Measurements from ENCODE around the gene TACC2.
A peak's percentile ranks its signal among the peaks of the same experiment; 100 is the strongest.

TACC2 gene

GRCh38 chr10:122236690-122237306 lies 247.8 kb downstream of the TACC2 start:
- peak; percentile 64 to 73 for DNase-seq

GRCh38 chr10:122237331-122237990 lies 248.5 kb downstream of the TACC2 start:
- no peak for DNase-seq

GRCh38 chr10:122239578-122240257 lies 250.8 kb downstream of the TACC2 start:
- DNase-seq = no peak

- no peak for DNase-seq
These were observed 251.4 kb downstream of the TACC2 start for GRCh38 chr10:122240401-122240800.

GRCh38 chr10:122241836-122242235 lies 252.9 kb downstream of the TACC2 start:
- no peak for DNase-seq

- no peak for DNase-seq
These were observed 254.6 kb downstream of the TACC2 start for GRCh38 chr10:122243550-122243949.

GRCh38 chr10:122244001-122244975 lies 255.3 kb downstream of the TACC2 start:
- no peak for DNase-seq

GRCh38 chr10:122245136-122245535 lies 256.2 kb downstream of the TACC2 start:
- DNase-seq = peak; percentile 15 to 28

GRCh38 chr10:122245897-122246296 lies 256.9 kb downstream of the TACC2 start:
- no peak for DNase-seq

GRCh38 chr10:122246830-122247520 lies 258.0 kb downstream of the TACC2 start:
- DNase-seq = no peak

- no peak for DNase-seq
These were observed 259.7 kb downstream of the TACC2 start for GRCh38 chr10:122248356-122249302.

- DNase-seq = no peak
These were observed 260.4 kb downstream of the TACC2 start for GRCh38 chr10:122249303-122249850.

GRCh38 chr10:122249991-122250750 lies 261.2 kb downstream of the TACC2 start:
- DNase-seq = no peak

- DNase-seq = no peak
These were observed 262.7 kb downstream of the TACC2 start for GRCh38 chr10:122251459-122252255.

GRCh38 chr10:122252805-122253204 lies 263.8 kb downstream of the TACC2 start:
- no peak for DNase-seq

- no peak for DNase-seq
These were observed 264.6 kb downstream of the TACC2 start for GRCh38 chr10:122253605-122254004.

- no peak for DNase-seq
These were observed 265.9 kb downstream of the TACC2 start for GRCh38 chr10:122254831-122255230.

GRCh38 chr10:122255509-122256301 lies 266.7 kb downstream of the TACC2 start:
- no peak for DNase-seq
